Upper lobe of left lung (tissue), 6 donors: Measurements from ENCODE around the gene KCNAB1. TPM values are rescaled to one million over a fixed set of nuclear protein-coding genes. Genes with fewer than 3 reads are reported as not detected.
"Not testable (repeated sequence)": the region's sequence is repeated elsewhere in the genome, so short reads cannot be mapped to it uniquely, and the experiment has no call there.

Experiments used
- ATAC-seq, 2 donors: fragments of 200-7000 bp; cut with Tn5 transposase; one replicate each; pipeline ENCODE4 v1.9.1; 2022; ENCODE audit warnings: mild to moderate bottlenecking in 2 of 2, moderate library complexity in 2 of 2; ENCODE audit not compliant: low FRiP score in 2 of 2
- DNase-seq, 2 donors: peaks; one replicate each; pipeline ENCODE4 v3.0.0-alpha.2; 2019 to 2020
- H3K27ac ChIP-seq, 4 donors: fragments of 200-600 bp; sonication (generic); one replicate each; pipeline ENCODE4 v1.5.1; 2016 to 2019
- H3K27me3 ChIP-seq, 4 donors: fragments of 200-600 bp; sonication (generic); one replicate each; pipeline ENCODE4 v1.5.1; 2017 to 2019
- H3K36me3 ChIP-seq, 4 donors: fragments of 200-600 bp; sonication (generic); one replicate each; pipeline ENCODE4 v1.5.1; 2016 to 2019
- H3K4me1 ChIP-seq, 4 donors: fragments of 200-600 bp; sonication (generic); one replicate each; pipeline ENCODE4 v1.5.1; 2018 to 2019
- H3K4me3 ChIP-seq, 4 donors: fragments of 200-600 bp; sonication (generic); one replicate each; pipeline ENCODE4 v1.5.1; 2017 to 2019; ENCODE audit warnings: mild to moderate bottlenecking in 2 of 4, moderate library complexity in 1 of 4
- H3K9me3 ChIP-seq, 4 donors: fragments of 200-600 bp; sonication (generic); one replicate each; pipeline ENCODE4 v1.5.1; 2018 to 2019
- CTCF ChIP-seq, 6 experiments: fragments of 450-650 bp in 4 of 6; fragments of 200-600 bp in 2 of 6; sonication (generic) in 2 of 6; IDR thresholded peaks; one replicate each; pipeline ENCODE4 v1.5.1; 2016 to 2019; ENCODE audit warnings: antibody characterized with exemption in 6 of 6
- EP300 ChIP-seq, 4 donors: sonication (generic); formaldehyde crosslinking; IDR thresholded peaks; one replicate each; pipeline ENCODE4 v1.5.1; 2017; ENCODE audit warnings: antibody characterized with exemption in 4 of 4, control low read depth in 2 of 4
- POLR2A ChIP-seq, 4 donors: fragments of 450-650 bp; IDR thresholded peaks; one replicate each; pipeline ENCODE4 v1.5.1; 2016 to 2017; ENCODE audit warnings: antibody characterized with exemption in 4 of 4, mild to moderate bottlenecking in 2 of 4
- POLR2AphosphoS5 ChIP-seq, 2 donors: sonication (generic); formaldehyde crosslinking; IDR thresholded peaks; one replicate each; pipeline ENCODE4 v1.5.1; 2017; ENCODE audit warnings: antibody characterized with exemption in 2 of 2
- WGBS, 2 donors: methylation state at CpG; one replicate each; pipeline ENCODE4 v1.1.5; 2017 to 2018; 5-methylcytosine and 5-hydroxymethylcytosine counted together
- total RNA-seq, 6 donors: library from RNA; depleted of rRNA in 4 of 6; stranded (reverse); fragments of >200 nt in 4 of 6; gene quantifications; one replicate each; pipeline versions ENCODE4 v1.1.0 to v1.2.1, GENCODE V29; 2016 to 2021
- donor health status: DM: no; HTN: no; CAD: no; lungs with moderate emphysema.
- donor health status: DM: no; HTN: yes; CAD: no; lungs with severe emphysema.

KCNAB1 gene
- total RNA-seq, 6 donors from 2014 or later: 0.79 to 5.2 (median 3.0) TPM

- no peaks in the 10 kb centered on the region for H3K4me1 ChIP-seq
- DNase-seq: no peak
- H3K4me3 ChIP-seq: no peak overlapping the region
- no peaks in the 10 kb centered on the region for H3K27me3 ChIP-seq
- WGBS, 2 donors: 86 to 87% methylated on average over 3 of the region's 3 CpGs
- no peak for ATAC-seq
- H3K36me3 ChIP-seq: no peaks in the 10 kb centered on the region
- H3K9me3 ChIP-seq: no peaks in the 10 kb centered on the region
- H3K27ac ChIP-seq: no peak overlapping the region
- TF ChIP-seq CTCF (IDR thresholded peaks at IDR 0.05) (no peak), POLR2AphosphoS5 (IDR thresholded peaks at IDR 0.05) (no peak), POLR2A (IDR thresholded peaks at IDR 0.05) (no peak), EP300 (IDR thresholded peaks at IDR 0.05) (no peak)
These were observed 95.4 kb downstream of the KCNAB1 start for GRCh38 chr3:156215751-156216150.

- no peak for ATAC-seq
These were observed 95.8 kb downstream of the KCNAB1 start for GRCh38 chr3:156216216-156216615.

GRCh38 chr3:156216852-156217251 lies 96.5 kb downstream of the KCNAB1 start:
- Histone ChIP-seq H3K27me3 (no peaks in the 10 kb centered on the region), H3K4me1 (no peaks in the 10 kb centered on the region), H3K9me3 (no peaks in the 10 kb centered on the region), H3K36me3 (no peaks in the 10 kb centered on the region), H3K27ac (no peak overlapping the region), H3K4me3 (no peak overlapping the region)
- no peak for TF ChIP-seq CTCF (IDR thresholded peaks at IDR 0.05)
- TF ChIP-seq EP300 (IDR thresholded peaks at IDR 0.05): no peak
- no peak for TF ChIP-seq POLR2A (IDR thresholded peaks at IDR 0.05)
- no peak for TF ChIP-seq POLR2AphosphoS5 (IDR thresholded peaks at IDR 0.05)
- DNase-seq (no peak), ATAC-seq (no peak)
- WGBS, 2 donors: 60 to 63% methylated on average over 3 of the region's 3 CpGs

More at GRCh38 chr3:156216216-156216615, 95.8 kb downstream of the KCNAB1 start:
- Histone ChIP-seq H3K27me3 (no peaks in the 10 kb centered on the region), H3K4me1 (no peaks in the 10 kb centered on the region), H3K36me3 (no peaks in the 10 kb centered on the region), H3K27ac (no peak overlapping the region), H3K4me3 (no peak overlapping the region), H3K9me3 (no peaks in the 10 kb centered on the region)
- no peak for TF ChIP-seq EP300 (IDR thresholded peaks at IDR 0.05)
- TF ChIP-seq CTCF (IDR thresholded peaks at IDR 0.05): no peak
- no peak for TF ChIP-seq POLR2A (IDR thresholded peaks at IDR 0.05)
- no peak for TF ChIP-seq POLR2AphosphoS5 (IDR thresholded peaks at IDR 0.05)
- no peak for DNase-seq
- 79 to 80% methylated on average over 2 of the region's 2 CpGs for WGBS, 2 donors

- WGBS, 2 donors: 85 to 86% methylated on average over 9 of the region's 9 CpGs
- Histone ChIP-seq H3K4me1 (no peaks in the 10 kb centered on the region), H3K27ac (no peak overlapping the region), H3K9me3 (no peaks in the 10 kb centered on the region), H3K36me3 (no peaks in the 10 kb centered on the region), H3K4me3 (no peak overlapping the region), H3K27me3 (no peaks in the 10 kb centered on the region)
- ATAC-seq (no peak), DNase-seq (no peak)
- no peak for TF ChIP-seq POLR2A (IDR thresholded peaks at IDR 0.05)
- TF ChIP-seq CTCF (IDR thresholded peaks at IDR 0.05): no peak
- no peak for TF ChIP-seq POLR2AphosphoS5 (IDR thresholded peaks at IDR 0.05)
These were observed 97.4 kb downstream of the KCNAB1 start for GRCh38 chr3:156217674-156218352.

GRCh38 chr3:156218353-156218744 lies 98.0 kb downstream of the KCNAB1 start:
- Histone ChIP-seq H3K4me3 (no peak overlapping the region), H3K27me3 (no peaks in the 10 kb centered on the region), H3K4me1 (no peaks in the 10 kb centered on the region), H3K36me3 (no peaks in the 10 kb centered on the region), H3K9me3 (no peaks in the 10 kb centered on the region), H3K27ac (no peak overlapping the region)
- ATAC-seq (no peak), DNase-seq (no peak)
- TF ChIP-seq POLR2A (IDR thresholded peaks at IDR 0.05) (no peak), POLR2AphosphoS5 (IDR thresholded peaks at IDR 0.05) (no peak), EP300 (IDR thresholded peaks at IDR 0.05) (no peak), CTCF (IDR thresholded peaks at IDR 0.05) (no peak)
- 59 to 72% methylated on average over 3 of the region's 3 CpGs for WGBS, 2 donors

- ATAC-seq, H3K27me3 ChIP-seq, DNase-seq, H3K36me3 ChIP-seq, H3K9me3 ChIP-seq, H3K4me1 ChIP-seq, H3K4me3 ChIP-seq, H3K27ac ChIP-seq: not testable (repeated sequence)
These were observed 102.0 kb downstream of the KCNAB1 start for GRCh38 chr3:156222381-156222780.

GRCh38 chr3:156224046-156224445 lies 103.7 kb downstream of the KCNAB1 start:
- not testable (repeated sequence) for H3K4me1 ChIP-seq, H3K27ac ChIP-seq, H3K9me3 ChIP-seq, H3K27me3 ChIP-seq, H3K4me3 ChIP-seq, ATAC-seq, H3K36me3 ChIP-seq
- 95% methylated on average over 11 to 23 of the region's 23 CpGs for WGBS, 2 donors
- DNase-seq: peak in 1 of 2 donors; percentile 75
